ENCODE measurements around the gene RAB30.

- TF ChIP-seq, protein P1, sequence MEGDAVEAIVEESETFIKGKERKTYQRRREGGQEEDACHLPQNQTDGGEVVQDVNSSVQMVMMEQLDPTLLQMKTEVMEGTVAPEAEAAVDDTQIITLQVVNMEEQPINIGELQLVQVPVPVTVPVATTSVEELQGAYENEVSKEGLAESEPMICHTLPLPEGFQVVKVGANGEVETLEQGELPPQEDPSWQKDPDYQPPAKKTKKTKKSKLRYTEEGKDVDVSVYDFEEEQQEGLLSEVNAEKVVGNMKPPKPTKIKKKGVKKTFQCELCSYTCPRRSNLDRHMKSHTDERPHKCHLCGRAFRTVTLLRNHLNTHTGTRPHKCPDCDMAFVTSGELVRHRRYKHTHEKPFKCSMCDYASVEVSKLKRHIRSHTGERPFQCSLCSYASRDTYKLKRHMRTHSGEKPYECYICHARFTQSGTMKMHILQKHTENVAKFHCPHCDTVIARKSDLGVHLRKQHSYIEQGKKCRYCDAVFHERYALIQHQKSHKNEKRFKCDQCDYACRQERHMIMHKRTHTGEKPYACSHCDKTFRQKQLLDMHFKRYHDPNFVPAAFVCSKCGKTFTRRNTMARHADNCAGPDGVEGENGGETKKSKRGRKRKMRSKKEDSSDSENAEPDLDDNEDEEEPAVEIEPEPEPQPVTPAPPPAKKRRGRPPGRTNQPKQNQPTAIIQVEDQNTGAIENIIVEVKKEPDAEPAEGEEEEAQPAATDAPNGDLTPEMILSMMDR (IDR thresholded peaks at IDR 0.05; ENCODE audit: insufficient read depth, low read length) = no peak
- TF ChIP-seq POLR2AphosphoS5 (IDR thresholded peaks at IDR 0.05; ENCODE audit: low read depth) (no peak), REST (IDR thresholded peaks at IDR 0.05; ENCODE audit: insufficient replicate concordance, low read depth) (no peak), GABPA (IDR thresholded peaks at IDR 0.05; ENCODE audit: low read depth) (no peak)
Observed at GRCh38 chr11:83033371-83033770, 38.3 kb downstream of the RAB30 start.
